ENCODE measurements around the gene KLHL17.
A peak's percentile ranks its signal among the peaks of the same experiment; 100 is the strongest.

The KLHL17 gene

GRCh38 chr1:950268-950667 lies 10.1 kb upstream of the KLHL17 start:
- no peak for DNase-seq (ENCODE audit: low read depth in 2 of 3, low spot score in 1 of 3)

- no peak for DNase-seq (ENCODE audit: low read depth in 2 of 3, low spot score in 1 of 3)
These were observed 9.5 kb upstream of the KLHL17 start for GRCh38 chr1:950881-951280.

- DNase-seq (ENCODE audit: low read depth in 2 of 3, low spot score in 1 of 3), result no peak
These were observed 9.0 kb upstream of the KLHL17 start for GRCh38 chr1:951364-951763.

GRCh38 chr1:952201-952600 lies 8.2 kb upstream of the KLHL17 start:
- no peak for DNase-seq (ENCODE audit: low read depth in 2 of 3, low spot score in 1 of 3)

- DNase-seq (ENCODE audit: low read depth in 2 of 3, low spot score in 1 of 3), result no peak
These were observed 7.8 kb upstream of the KLHL17 start for GRCh38 chr1:952603-953002.

- DNase-seq (ENCODE audit: low read depth in 2 of 3, low spot score in 1 of 3), result no peak
These were observed 6.7 kb upstream of the KLHL17 start for GRCh38 chr1:953524-954320.

GRCh38 chr1:954927-955326 lies 5.5 kb upstream of the KLHL17 start:
- DNase-seq (ENCODE audit: low read depth in 2 of 3, low spot score in 1 of 3), result no peak

GRCh38 chr1:955474-955873 lies 4.9 kb upstream of the KLHL17 start:
- no peak for DNase-seq (ENCODE audit: low read depth in 2 of 3, low spot score in 1 of 3)

- no peak for DNase-seq (ENCODE audit: low read depth in 2 of 3, low spot score in 1 of 3)
These were observed 3.7 kb upstream of the KLHL17 start for GRCh38 chr1:956636-957035.

- peak; percentile 92 to 99 (median 96) for DNase-seq (ENCODE audit: low read depth in 2 of 3, low spot score in 1 of 3)
These were observed 1.3 kb upstream of the KLHL17 start, which contains the start of gene NOC2L for GRCh38 chr1:958823-959730. NOC2L (minus strand) TSS chr1:959256; CDS start chr1:959240, 16 bp downstream.

GRCh38 chr1:959731-960362 lies 537 bp upstream of the KLHL17 start:
- DNase-seq (ENCODE audit: low read depth in 2 of 3, low spot score in 1 of 3), result no peak

- DNase-seq (ENCODE audit: low read depth in 2 of 3, low spot score in 1 of 3), result no peak
These were observed 817 bp downstream of the KLHL17 start for GRCh38 chr1:961132-961669.

GRCh38 chr1:962381-963300 lies 2.3 kb downstream of the KLHL17 start:
- DNase-seq (ENCODE audit: low read depth in 2 of 3, low spot score in 1 of 3), result no peak

GRCh38 chr1:963301-963651 lies 2.9 kb downstream of the KLHL17 start:
- no peak for DNase-seq (ENCODE audit: low read depth in 2 of 3, low spot score in 1 of 3)

GRCh38 chr1:963746-964525 lies 3.6 kb downstream of the KLHL17 start:
- no peak for DNase-seq (ENCODE audit: low read depth in 2 of 3, low spot score in 1 of 3)

GRCh38 chr1:964691-965525 lies 4.5 kb downstream of the KLHL17 start:
- DNase-seq (ENCODE audit: low read depth in 2 of 3, low spot score in 1 of 3), result no peak

GRCh38 chr1:965526-966134 lies 5.2 kb downstream of the KLHL17 start:
- DNase-seq (ENCODE audit: low read depth in 2 of 3, low spot score in 1 of 3), result no peak

- DNase-seq (ENCODE audit: low read depth in 2 of 3, low spot score in 1 of 3), result peak in 1 of 3 donors; percentile 30
These were observed 5.8 kb downstream of the KLHL17 start, which contains the start of gene PLEKHN1 for GRCh38 chr1:966135-966703. PLEKHN1 (plus strand) TSS chr1:966482; CDS start chr1:966532, 50 bp downstream.
